DMS114 treated with DMSO at 0.1 percent for 48 hours (cell line): ENCODE results near the gene ATPAF2.
"Not testable (repeated sequence)": the region's sequence is repeated elsewhere in the genome, so short reads cannot be mapped to it uniquely, and the experiment has no call there.

Experiments
- DNase-seq: peaks from one replicate; lab custom pipeline; 2025; ENCODE audit not compliant: unreplicated experiment; lab: John Stamatoyannopoulos, UW

The ATPAF2 gene

DNA sequence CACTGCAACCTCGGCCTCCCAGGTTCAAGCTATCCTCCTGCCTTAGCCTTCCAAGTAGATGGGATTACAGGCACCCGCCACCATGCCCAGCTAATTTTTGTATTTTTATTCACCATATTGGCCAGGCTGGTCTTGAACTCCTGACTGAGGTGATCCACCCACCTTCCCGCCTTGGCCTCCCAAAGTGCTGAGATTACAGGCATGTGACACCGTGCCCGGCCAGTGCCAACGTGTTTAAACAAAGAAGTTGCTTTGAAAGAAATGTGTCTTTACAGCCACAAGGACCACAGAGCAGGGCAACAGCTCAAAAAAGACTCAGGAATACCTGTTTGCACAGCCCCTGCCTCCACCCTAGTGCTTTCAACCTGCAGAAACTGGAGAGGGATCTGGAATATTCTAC is 25.0 kb downstream of the ATPAF2 start:
- DNase-seq = no peak

DNA sequence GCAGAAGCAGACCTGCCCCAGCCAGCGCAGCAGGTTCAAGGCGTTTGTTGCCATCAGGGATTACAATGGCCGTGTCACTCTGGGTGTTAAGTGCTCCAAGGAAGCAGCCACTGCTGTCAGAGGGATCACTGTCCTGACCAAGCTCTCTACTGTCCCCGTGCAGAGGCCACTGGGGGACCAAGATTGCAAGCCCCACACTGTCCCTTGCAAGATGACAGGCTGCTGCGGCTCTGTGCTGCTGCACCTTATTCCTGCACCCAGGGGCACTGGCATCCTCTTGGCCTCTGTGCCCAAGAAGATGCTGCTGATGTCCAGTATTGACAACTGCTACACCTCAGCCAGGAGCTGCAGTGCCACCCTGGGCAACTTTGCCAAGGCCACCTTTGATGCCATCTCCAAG is 27.7 kb downstream of the ATPAF2 start:
- DNase-seq = no peak

DNA sequence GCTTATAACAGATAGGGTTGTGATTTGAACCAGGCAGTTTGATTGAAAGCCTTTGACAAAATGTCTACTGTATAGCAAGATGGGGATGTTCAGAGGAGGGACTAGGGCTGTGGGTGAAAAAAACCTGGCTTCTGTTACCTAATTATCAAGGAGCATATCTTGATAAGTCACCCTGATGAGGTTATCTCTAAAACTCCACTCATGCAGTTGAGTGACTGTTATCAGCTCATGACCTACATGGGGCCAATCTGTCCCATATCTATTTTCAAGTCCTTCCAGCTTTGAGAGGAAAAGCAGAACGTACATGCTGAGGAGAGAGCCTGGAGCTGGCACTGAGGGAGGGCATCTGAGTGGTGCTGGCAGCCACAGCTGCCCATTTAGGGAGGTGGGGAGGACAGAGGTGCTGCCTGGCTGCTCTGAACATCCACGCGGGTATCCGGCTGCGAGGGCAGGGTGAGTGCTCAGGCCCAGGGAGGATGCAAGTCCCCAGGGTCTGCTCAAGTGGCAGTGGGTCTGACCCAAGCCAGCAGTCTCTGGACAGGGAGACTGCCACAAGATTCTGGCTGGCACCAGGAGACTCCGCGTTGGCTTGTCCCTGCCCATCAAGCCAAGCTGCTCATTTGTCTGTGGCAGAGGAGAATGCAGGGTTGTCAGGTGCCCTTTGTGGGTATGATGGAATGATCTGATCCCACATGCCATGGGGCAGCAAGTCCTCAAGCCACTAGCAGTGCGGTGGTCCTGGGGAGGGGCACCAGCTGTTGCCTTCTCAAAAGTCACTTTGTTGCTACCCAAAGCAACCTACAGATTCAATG is 29.2 kb downstream of the ATPAF2 start:
- no peak for DNase-seq

DNA sequence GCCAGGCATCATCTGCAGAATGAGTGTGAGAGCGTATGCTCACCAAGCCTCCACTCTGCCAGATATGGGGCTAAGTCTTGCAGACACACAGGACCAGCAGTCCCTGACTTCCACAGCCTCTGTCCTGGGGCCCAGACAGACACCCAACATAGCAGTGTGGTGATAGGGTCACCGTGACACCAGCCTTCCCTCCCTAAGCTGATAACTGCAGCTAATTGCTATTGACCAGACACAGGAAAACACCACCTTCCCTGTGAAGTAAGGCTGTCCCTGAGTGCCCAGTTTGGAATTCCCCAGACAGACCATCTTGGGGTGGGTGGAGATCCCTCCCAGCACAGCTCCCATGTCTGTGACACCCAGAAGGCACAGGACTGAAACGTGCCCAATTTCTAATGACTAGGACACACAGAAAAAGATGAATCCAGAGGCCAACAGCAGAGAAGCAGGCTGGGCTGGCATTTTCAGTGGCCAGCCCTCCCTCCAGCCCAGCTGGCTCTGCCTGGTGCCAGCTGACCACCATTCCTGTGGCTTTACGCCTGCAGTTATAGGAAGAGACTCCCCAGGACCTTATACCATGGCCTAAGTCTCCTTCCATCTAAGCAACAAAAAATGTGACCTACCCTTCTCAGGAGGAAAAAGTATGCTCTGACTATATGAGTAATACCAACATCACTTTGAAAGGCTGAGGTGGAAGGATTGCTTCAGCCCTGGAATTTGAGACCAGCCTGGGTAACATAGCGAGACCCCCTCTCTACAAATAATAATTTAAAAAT is 30.3 kb downstream of the ATPAF2 start:
- no peak for DNase-seq

DNA sequence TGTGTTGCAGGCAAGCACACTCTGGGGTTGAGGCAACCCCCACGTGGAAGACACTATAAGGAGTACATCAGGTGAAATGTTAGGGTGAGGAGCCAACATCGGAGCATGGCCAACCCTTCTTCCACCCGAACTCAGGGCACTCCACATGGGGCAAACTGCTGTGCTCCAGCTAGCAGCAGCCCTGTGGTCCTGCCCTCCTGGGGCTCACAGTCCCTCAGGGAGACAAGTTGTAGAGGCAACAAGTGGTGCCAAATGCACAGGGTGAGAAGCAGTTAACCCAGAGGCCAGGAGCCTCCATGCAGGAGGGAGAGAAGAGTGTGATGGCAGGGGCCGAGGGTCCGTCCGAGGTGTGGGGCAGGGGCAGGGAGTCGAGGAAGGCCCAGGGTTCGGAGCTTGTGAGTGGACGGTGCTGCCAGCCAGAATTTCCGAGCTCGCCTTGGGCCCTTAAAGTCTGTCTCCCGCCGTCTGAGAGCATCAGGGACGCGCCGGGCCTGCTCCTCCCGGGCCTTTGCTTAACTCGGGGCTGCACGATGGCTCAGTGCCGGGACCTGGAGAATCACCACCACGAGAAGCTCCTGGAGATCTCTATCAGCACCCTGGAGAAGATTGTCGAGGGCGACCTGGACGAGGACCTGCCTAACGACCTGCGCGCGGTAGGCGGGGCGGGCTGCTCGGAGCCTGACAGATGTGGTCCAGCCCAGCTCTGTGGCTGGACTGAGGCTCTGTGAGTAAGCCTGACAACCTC is 32.3 kb downstream of the ATPAF2 start:
- DNase-seq = no peak

DNA sequence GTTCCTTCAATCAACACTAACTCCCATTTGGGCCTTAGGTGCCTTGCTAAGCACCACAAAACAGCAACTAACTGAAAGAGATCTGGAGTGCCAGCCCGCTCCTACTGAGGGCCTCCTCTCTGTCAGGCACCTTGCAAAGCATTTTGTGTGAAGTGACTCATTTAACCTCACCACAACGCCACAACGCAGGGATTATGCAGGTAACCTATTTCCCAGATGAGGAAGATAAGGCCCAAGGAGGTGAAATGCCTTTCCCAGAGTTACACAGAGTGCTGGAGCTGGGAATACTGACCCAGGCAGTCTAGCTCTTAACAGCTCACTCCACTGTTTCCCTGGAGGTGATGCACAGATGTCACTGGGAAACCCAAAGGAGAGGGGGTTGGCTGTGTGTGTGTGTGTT is 33.5 kb downstream of the ATPAF2 start:
- no peak for DNase-seq

DNA sequence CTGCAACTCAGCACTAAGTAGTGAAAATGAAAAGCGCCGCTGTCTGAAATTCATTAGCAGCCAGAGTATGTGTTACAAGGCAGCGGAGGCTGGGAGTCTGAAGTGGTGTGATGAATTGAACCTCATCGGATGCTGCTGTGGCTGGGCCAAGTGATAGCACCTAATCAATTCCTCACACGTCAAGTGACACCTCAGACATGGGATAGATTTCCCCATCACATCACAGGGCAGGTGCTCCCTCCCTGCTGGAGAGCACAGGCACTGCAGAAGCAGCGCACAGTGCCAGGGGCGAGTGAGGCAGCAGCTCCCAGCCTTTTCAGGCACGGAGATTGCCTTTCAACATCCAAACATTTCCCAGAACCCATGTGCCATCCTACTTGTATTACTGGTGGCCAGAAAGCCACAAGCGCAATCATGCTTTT is 34.1 kb downstream of the ATPAF2 start:
- DNase-seq = no peak

DNA sequence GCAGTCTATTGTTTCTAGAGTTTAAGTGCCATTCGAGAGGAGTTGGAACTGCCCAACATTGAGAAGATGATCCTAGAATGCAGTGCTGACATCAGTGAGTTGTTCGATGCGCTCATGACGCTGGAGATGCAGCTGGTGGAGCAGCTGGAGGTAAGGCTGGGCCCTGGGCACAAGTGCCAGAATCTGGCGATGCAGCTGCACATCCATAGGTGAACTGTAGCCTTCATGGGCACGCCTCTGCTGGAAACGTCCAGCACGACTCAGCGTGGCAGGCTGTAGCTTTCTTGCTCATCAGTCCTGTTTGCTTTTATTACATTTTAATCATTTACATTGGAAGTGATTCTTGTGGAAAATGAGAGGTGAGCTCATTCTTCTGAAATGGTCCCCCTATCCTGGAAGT is 34.6 kb downstream of the ATPAF2 start:
- no peak for DNase-seq

DNA sequence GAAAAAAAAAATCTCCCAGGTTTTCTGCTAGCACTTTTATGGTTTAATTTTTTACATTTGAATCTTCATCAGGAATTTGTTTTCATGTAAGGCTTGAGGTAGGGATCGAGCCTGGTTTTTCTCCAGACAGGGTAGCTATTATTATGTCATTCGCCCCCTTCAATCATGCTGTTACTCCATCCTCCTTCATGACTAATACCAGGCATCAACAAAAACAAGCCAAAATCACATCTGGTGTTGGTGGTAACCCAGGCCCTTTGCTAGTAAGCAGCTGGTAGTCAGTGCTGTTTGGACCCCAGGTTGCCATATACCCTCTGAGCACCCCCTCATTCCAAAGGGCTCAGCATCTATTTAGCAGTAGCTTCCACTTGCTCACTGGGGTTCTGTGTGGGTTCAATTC is 36.8 kb downstream of the ATPAF2 start:
- no peak for DNase-seq

DNA sequence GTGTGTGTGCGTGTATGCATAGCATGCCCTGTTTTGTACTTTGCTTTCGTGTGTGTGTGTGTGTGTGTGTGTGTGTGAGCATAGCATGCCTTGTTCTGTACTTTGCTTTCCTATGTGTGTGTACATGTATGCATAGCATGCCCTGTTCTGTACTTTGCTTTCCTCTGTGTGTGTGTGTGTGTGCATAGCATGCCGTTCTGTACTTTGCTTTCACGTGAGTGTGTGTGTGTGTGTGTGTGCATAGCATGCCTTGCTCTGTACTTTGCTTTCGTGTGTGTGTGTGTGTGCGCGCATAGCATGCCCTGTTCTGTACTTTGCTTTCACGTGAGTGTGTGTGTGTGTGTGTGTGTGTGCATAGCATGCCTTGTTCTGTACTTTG is 38.9 kb downstream of the ATPAF2 start:
- no peak for DNase-seq

DNA sequence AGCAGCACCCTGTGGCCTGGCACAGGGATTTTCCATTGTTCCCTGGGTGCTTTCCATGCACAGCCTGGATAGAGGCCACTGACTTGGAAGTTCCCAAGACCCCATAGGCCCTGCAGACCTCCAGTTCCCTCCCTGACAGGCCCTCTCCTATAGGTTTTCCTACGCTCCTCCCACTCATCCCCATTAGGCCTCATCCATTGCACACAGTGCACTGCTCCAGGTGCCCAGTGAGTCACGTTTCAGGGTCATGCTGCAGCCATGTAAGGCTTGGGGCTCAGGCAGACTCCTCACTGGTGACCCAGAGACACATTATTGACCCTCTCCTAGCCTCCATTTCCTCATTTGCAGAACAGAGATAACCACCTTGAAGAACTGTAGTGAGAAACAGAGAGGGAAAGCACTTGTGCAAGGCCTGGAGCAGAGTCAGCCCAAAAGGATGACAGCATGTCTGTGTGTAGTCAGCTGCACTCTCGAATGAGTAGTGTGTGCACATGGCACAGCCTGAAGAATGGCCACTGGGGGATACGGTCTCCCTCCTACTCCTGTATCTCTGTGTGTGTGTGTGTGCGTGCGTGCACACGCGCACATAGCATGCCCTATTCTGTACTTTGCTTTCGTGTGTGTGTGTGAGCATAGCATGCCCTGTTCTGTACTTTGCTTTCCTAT is 39.5 kb downstream of the ATPAF2 start:
- DNase-seq = no peak

DNA sequence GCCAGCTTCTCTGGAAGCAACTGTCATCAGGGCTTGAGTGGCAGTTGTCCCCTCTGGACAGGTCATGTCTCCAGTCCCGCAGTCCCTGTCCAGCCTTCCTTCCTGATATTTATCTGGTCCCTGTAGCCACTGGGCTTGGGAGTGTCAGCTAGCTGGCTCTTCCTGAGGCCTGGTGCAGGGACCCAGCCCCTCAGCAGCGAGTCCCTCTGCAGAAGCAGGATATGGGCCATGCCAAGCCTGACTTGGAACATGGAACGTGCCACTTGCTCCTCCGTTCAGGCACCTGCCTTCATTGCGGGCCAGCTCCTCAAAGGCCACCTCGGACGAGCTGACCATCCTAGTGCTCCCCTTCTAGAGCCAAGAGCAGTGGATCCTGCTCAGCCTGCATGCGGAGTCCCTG is 40.0 kb downstream of the ATPAF2 start:
- no peak for DNase-seq

DNA sequence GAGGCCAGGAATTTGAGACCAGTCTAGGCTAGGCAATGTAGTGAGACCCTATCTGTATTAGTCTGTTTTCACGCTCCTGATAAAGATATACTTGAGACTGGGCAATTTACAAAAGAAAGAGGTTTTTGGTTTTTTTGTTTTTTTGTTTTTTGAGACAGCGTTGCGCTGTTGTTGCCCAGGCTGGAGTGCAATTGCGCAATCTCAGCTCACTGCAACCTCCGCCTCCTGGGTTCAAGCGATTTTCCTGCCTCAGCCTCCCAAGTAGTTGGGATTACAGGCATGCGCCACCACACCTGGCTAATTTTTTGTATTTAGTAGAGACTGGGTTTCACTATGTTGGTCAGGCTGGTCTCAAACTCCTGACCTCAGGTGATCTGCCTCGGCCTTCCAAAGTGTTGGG is 43.1 kb downstream of the ATPAF2 start:
- not testable (repeated sequence) for DNase-seq

DNA sequence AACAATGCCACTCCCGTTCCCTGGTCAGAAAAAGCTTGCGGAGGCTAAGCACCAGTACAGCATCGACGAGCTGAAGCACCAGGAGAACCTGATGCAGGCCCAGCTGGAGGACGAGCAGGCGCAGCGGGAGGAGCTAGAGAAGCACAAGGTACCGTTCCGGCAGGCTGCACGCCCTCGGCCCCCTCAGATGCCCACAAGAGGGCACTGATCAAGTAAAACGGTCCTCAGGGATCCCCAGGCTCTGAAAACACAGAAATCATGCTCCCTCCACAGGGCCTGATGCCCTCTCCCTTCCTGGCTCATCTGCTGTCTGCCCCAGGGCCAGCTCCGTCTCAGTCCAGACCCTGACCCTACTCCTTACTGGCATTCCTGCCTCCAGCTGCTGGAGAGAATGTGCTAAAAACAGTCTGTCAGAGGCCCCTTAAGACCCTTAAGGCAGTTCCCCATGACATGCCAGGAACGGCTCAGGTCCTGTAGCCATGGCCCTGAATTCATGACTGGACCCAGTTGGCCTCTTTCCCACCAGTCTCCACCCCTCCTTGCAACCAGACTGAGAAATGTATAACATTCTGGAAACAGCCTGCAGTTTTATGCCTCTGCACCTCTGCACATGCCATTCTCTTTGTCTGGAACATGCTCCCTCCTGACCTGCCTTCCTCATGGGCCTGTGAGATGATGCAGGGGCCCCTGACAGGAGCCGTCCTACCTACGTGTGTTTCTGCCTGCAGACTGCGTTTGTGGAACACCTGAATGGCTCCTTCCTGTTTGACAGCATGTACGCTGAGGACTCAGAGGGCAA is 44.5 kb downstream of the ATPAF2 start:
- no peak for DNase-seq

DNA sequence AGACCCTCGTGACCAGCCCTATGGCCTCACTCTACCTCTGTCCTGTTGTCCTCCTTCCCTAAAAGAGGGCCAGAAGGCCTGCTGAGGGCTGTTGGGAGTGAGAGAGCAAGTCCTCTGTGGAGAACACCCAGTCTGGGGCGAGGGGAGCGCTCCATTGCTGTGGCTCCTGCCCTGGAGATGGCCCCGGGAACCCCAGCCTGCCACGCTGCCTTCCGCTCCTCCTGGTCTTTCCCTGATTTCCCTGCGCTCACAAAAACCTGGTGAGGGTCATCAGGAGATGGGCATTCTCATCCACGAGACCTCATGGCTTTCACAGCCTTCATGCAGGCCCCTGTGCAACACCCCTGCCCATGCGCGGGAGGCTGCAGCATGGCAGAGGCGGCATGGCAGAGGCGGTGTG is 45.1 kb downstream of the ATPAF2 start:
- no peak for DNase-seq

DNA sequence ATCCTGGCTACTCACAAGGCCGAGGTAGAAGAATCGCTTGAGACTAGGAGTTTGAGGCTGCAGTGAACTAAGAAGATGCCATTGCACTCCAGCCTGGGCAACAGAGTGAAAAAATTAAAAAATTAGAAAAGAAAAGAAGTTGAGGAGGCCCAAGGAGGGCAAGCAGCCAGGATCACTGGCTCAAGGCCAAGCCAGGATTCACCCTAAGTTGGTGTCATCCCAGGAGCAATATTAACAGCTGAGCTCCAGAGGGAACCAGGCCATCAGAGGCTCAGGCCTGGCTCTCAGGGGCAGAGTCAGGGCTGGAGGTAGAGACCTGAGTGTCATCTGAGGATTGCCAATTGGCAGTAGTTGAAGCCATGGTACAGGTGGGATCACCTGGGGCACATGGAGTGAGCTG is 45.6 kb downstream of the ATPAF2 start:
- DNase-seq = no peak

DNA sequence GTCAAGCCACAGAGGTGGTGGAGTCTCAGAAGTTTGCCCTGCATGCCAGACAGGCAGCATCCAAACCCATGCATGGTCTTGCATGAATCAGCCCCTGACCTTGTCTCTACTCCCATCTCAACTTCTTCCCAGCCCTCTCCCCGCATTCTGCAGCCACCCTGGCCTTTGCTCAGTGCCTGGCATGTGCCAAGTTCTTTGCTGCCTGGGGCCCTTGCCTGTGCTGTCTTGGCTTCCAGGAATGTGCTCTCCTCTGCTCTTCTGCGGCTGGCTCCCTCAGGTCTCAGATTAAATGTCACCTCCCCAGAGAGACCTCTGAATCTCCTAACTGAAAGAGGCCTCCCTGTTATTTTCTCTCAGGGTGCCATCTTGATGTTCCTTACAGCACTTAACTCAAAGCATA is 48.7 kb downstream of the ATPAF2 start:
- DNase-seq = no peak

DNA sequence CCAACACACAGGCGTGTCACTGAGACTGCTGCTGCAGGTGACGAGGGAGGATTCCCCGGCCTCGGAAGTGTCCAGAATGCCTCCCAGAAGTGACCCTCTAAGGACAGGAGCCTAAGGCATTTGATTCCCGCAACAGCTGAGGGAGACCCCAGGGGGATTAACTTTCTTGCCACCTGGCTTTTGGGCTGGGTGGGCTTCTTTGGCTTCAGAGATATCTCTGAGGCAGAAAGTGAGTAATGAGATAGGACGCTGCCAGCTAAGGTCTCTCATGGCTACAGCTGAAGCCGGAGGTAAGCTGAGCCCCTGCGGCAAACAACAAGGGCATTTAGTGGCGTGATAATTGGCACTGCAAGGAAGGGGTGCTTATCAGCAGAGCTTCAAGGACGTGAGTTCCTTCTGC is 49.4 kb downstream of the ATPAF2 start:
- no peak for DNase-seq

DNA sequence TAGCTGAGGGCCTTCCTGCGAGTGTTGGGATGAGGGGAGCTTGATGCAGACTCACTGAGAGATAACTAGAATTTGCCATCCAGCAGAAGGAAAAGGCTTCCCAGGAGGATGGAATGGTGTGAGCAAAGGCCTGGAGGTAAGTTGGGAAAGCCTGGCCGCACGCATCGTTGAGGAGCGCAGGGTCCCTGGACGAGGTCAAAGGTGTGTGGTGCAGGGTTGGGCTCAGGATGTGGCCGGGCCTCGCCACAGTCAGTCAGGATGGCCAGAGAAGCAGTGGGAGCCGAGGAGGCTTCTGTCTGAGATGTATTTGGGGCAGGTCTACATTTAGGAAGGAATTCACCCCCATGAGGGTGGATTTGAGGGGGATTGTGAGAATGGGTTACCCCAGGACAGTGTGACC is 49.9 kb downstream of the ATPAF2 start:
- no peak for DNase-seq

DNA sequence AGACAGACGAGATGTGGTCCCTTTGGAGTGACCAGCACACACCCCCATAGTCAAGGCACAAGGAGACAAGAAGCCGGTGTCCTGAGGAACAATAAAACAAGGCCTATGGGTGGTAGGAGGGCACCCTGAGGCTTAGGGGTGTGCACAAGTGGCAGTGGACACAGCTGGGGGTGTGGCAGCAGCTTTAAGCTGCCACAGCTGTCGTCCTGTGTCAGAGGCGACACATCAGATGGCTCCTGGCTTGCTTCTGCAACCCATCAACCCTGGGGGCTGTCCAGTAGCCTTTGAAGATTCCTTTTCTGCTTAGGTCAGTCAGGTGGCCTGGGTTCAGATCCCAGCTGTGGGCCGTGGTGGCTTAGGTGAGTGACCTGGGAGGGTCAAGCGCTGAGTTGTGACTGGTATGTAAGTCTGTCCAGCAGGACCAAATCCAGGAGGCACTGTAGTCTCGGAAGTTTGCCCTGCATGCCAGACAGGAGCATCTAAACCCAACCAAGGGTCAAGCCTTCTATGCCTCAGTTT is 50.5 kb downstream of the ATPAF2 start:
- DNase-seq = no peak
